Transverse colon (tissue), 3 donors: ENCODE data around the gene SFTPA2.
"Not testable (repeated sequence)": the region's sequence is repeated elsewhere in the genome, so short reads cannot be mapped to it uniquely, and the experiment has no call there.

Source experiments
- CTCF ChIP-seq, 5 experiments: fragments of 200-600 bp in 3 of 5; fragments of 450-650 bp in 2 of 5; sonication (generic) in 3 of 5; IDR thresholded peaks; 1 replicate in 2 of 5; 2 replicates in 3 of 5; pipeline ENCODE4 v1.5.1; 2016 to 2017; ENCODE audit warnings: antibody characterized with exemption in 5 of 5, inconsistent platforms in 3 of 5, mild to moderate bottlenecking in 2 of 5, moderate library complexity in 1 of 5
- POLR2A ChIP-seq: fragments of 450-650 bp; IDR thresholded peaks from one replicate; pipeline ENCODE4 v1.6.1; 2016; ENCODE audit warnings: antibody characterized with exemption, mild to moderate bottlenecking, moderate library complexity

GRCh38 chr10:79540930-79541329 lies 19.3 kb downstream of the SFTPA2 start:
- TF ChIP-seq POLR2A; CTCF (IDR thresholded peaks at IDR 0.05): not testable (repeated sequence)
